Spleen (tissue), 7 donors: Measurements from ENCODE around the gene IL15.

Source experiments
- CTCF ChIP-seq, 11 experiments: fragments of 200-600 bp in 7 of 11; fragments of 450-650 bp in 4 of 11; sonication (generic) in 4 of 11; IDR thresholded peaks in 8 of 11; conservative IDR thresholded peaks in 3 of 11; 1 replicate in 7 of 11; 2 replicates in 4 of 11; pipeline versions ENCODE4 v1.4.0 to v1.8.0; 2016 to 2021; ENCODE audit warnings: antibody characterized with exemption in 11 of 11, inconsistent platforms in 4 of 11, mild to moderate bottlenecking in 1 of 11
- POLR2A ChIP-seq, 3 donors: fragments of 450-650 bp; IDR thresholded peaks; one replicate each; pipeline ENCODE4 v1.5.1; 2017; ENCODE audit warnings: antibody characterized with exemption in 3 of 3, mild to moderate bottlenecking in 1 of 3
- POLR2AphosphoS5 ChIP-seq, 3 donors: sonication (generic); formaldehyde crosslinking; IDR thresholded peaks; one replicate each; pipeline ENCODE4 v1.5.1; 2017; ENCODE audit warnings: antibody characterized with exemption in 3 of 3
- donor health status: DM: no; HTN: no; CAD: no; lungs with moderate emphysema.
- donor health status: DM: no; HTN: no; CAD: no.
- donor health status: DM: no; HTN: no; CAD: no.

DNA sequence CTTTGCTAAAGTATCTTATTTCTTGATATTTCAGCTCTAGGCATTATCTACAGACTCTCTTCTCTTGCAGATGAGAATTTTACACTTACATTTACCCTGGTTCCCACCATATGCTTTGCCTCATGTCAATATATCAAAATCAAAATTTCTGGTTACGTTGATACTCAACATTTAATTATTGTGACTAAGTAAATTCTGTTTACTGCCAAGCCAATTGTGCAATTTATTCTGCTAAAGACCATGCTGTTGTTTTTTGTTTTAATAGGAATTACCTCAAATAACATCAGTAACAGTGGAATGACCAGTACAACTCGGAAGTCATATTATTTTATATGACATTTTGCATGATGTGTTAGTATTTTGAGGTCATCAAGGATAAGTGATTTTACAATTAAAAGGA is 125.5 kb downstream of the IL15 start:
- TF ChIP-seq CTCF (IDR thresholded peaks at IDR 0.05 in 8 of 11, conservative IDR thresholded peaks at IDR 0.05 in 3 of 11) (no peak), POLR2A (IDR thresholded peaks at IDR 0.05) (no peak), POLR2AphosphoS5 (IDR thresholded peaks at IDR 0.05) (no peak)
